ENCODE measurements around the gene RNF32.

- TF ChIP-seq REST (IDR thresholded peaks at IDR 0.05): no peak
- no peak for TF ChIP-seq CTCF (IDR thresholded peaks at IDR 0.05; ENCODE audit: low read depth, low read length, missing input control)
- TF ChIP-seq RAD21 (IDR thresholded peaks at IDR 0.05): no peak
- no peak for TF ChIP-seq SP1 (IDR thresholded peaks at IDR 0.05)
- no peak for TF ChIP-seq EGR1 (IDR thresholded peaks at IDR 0.05; ENCODE audit: low read depth in 2 of 2)
- no peak for TF ChIP-seq ATF3 (IDR thresholded peaks at IDR 0.05)
- TF ChIP-seq MAX (IDR thresholded peaks at IDR 0.05): no peak
- TF ChIP-seq RXRA (IDR thresholded peaks at IDR 0.05): no peak
- TF ChIP-seq YY1 (IDR thresholded peaks at IDR 0.05): no peak
- TF ChIP-seq TAF1 (conservative IDR thresholded peaks at IDR 0.05): no peak
- no peak for TF ChIP-seq GABPA (IDR thresholded peaks at IDR 0.05 in 1 of 2, conservative IDR thresholded peaks at IDR 0.05 in 1 of 2)
- no peak for TF ChIP-seq FOXA2 (IDR thresholded peaks at IDR 0.05)
Measured at GRCh38 chr7:156618780-156619367, 21.7 kb upstream of the RNF32 start.
